C4-2B (cell line): Measurements from ENCODE around the gene IL32.

ENCODE experiments used
- ZFX ChIP-seq: fragments of 450-650 bp; IDR thresholded peaks from 2 replicates; pipeline ENCODE4 v1.6.1; 2017
- TF ChIP-seq, protein P1 (sequence below): fragments of 450-650 bp; conservative IDR thresholded peaks from 2 replicates; pipeline ENCODE4 v1.5.1; 2017; ENCODE audit warnings: mild to moderate bottlenecking

DNA sequence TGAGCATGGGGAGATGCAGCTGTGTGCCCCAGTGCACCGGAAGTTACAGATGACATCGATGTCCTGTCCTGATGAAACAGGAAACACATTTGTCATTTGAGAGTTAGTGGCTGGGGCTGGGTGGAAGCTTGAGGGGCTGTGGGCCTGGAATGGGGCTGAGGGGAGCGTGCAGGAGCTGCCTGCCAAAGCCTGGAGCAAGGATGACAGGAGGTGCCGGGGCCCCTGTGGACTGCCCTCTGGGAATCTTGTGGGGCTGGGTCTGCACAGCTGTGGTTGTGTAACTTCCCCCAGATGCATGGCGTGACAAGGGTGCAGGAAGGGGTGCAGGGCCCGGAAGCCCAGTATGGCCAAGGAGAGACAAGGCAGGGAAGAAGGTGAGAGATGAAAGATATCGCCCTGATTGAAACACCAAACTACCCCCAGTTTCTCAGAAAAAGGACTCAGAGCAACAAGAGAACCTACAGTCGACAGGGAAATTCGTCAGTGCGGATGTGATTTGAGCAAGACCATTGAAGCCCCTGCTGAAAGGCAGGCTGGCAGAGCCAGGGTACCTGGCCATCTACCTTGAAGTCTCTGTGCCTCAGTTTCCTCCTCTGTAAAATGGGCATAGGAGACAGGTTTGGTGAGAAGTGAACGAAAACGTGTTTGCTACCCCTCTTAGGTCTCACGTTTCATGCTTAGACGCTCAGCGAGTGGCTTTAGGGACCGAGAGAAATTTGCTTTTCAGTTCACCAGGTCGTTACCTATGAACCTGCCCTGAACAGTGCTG is 10.3 kb upstream of the IL32 start:
- TF ChIP-seq, protein P1, sequence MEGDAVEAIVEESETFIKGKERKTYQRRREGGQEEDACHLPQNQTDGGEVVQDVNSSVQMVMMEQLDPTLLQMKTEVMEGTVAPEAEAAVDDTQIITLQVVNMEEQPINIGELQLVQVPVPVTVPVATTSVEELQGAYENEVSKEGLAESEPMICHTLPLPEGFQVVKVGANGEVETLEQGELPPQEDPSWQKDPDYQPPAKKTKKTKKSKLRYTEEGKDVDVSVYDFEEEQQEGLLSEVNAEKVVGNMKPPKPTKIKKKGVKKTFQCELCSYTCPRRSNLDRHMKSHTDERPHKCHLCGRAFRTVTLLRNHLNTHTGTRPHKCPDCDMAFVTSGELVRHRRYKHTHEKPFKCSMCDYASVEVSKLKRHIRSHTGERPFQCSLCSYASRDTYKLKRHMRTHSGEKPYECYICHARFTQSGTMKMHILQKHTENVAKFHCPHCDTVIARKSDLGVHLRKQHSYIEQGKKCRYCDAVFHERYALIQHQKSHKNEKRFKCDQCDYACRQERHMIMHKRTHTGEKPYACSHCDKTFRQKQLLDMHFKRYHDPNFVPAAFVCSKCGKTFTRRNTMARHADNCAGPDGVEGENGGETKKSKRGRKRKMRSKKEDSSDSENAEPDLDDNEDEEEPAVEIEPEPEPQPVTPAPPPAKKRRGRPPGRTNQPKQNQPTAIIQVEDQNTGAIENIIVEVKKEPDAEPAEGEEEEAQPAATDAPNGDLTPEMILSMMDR, result no peak
- TF ChIP-seq ZFX, result no peak
